K562 (cell line): Measurements from ENCODE around the gene SFXN3. TPM values are rescaled to one million over a fixed set of nuclear protein-coding genes. Genes with fewer than 3 reads are reported as not detected.

Experiments used
- ATF3 ChIP-seq, 2 experiments: fragments of 450-650 bp in 1 of 2; sonication (generic) in 1 of 2; formaldehyde crosslinking in 1 of 2; IDR thresholded peaks in 1 of 2; conservative IDR thresholded peaks in 1 of 2; 2 replicates each; pipeline versions ENCODE4 v1.6.1 to v1.8.1; 2016 to 2023; ENCODE audit warnings: mild to moderate bottlenecking in 2 of 2, moderate library complexity in 2 of 2, inconsistent platforms in 1 of 2, missing genetic modification reagents in 1 of 2
- CEBPG ChIP-seq, 3 experiments: fragments of 200-800 bp in 1 of 3; sonication (Bioruptor generic) in 1 of 3; sonication (generic) in 1 of 3; formaldehyde crosslinking in 1 of 3; IDR thresholded peaks in 2 of 3; conservative IDR thresholded peaks in 1 of 3; 2 replicates each; pipeline versions ENCODE4 v1.6.1 to v1.8.0; 2016 to 2022; ENCODE audit warnings: missing compliant biosample characterization in 2 of 3, missing genetic modification characterization in 2 of 3, mild to moderate bottlenecking in 1 of 3, missing genetic modification reagents in 1 of 3
- HMG20A ChIP-seq: fragments of 450-650 bp; formaldehyde crosslinking; conservative IDR thresholded peaks from 2 replicates; pipeline ENCODE4 v1.4.0; 2020; ENCODE audit warnings: mild to moderate bottlenecking, mixed read lengths
- HSF4 ChIP-seq: fragments of 250-450 bp; sonication (Bioruptor Pico); IDR thresholded peaks from 2 replicates; pipeline ENCODE4 v2.1.2; 2022; ENCODE audit warnings: mild to moderate bottlenecking, moderate library complexity, borderline replicate concordance
- IRF9 ChIP-seq: fragments of 450-650 bp; IDR thresholded peaks from 2 replicates; pipeline ENCODE4 v1.6.1; 2016; ENCODE audit warnings: missing biosample characterization, missing genetic modification characterization
- L3MBTL2 ChIP-seq: fragments of 450-650 bp; IDR thresholded peaks from 2 replicates; pipeline ENCODE4 v1.6.1; 2016; ENCODE audit warnings: mild to moderate bottlenecking, moderate library complexity
- POLR2B ChIP-seq: fragments of 450-650 bp; IDR thresholded peaks from 2 replicates; pipeline ENCODE4 v1.6.1; 2018; ENCODE audit warnings: low read depth; ENCODE audit not compliant: partially characterized antibody
- PRPF4 ChIP-seq: fragments of 200-400 bp; formaldehyde crosslinking; IDR thresholded peaks from one replicate; pipeline ENCODE4 v1.6.1; 2017; ENCODE audit warnings: low read length, low read depth, mild to moderate bottlenecking; ENCODE audit not compliant: insufficient read depth, poor library complexity, severe bottlenecking
- SLC30A9 ChIP-seq: fragments of 250-450 bp; sonication (Bioruptor Pico); IDR thresholded peaks from 2 replicates; pipeline ENCODE4 v1.8.0; 2022; ENCODE audit warnings: mild to moderate bottlenecking, moderate library complexity
- STAG1 ChIP-seq: sonication (generic); formaldehyde crosslinking; IDR thresholded peaks from 2 replicates; pipeline ENCODE4 v1.5.0; 2020; ENCODE audit warnings: missing genetic modification reagents, borderline replicate concordance
- TEAD2 ChIP-seq: fragments of 450-650 bp; IDR thresholded peaks from 2 replicates; pipeline ENCODE4 v1.6.1; 2016; ENCODE audit warnings: missing genetic modification characterization, control low read depth, missing compliant biosample characterization
- ZNF124 ChIP-seq: sonication (generic); formaldehyde crosslinking; IDR thresholded peaks from 2 replicates; pipeline ENCODE4 v1.8.1; 2022; ENCODE audit warnings: missing genetic modification reagents
- ZNF184 ChIP-seq: sonication (generic); formaldehyde crosslinking; IDR thresholded peaks from 2 replicates; pipeline ENCODE4 v1.5.0; 2020; ENCODE audit warnings: missing genetic modification reagents
- ZNF354B ChIP-seq: fragments of 250-450 bp; sonication (Bioruptor Pico); IDR thresholded peaks from 2 replicates; pipeline ENCODE4 v1.4.0; 2020
- ZNF77 ChIP-seq: fragments of 250-450 bp; sonication (Bioruptor Pico); IDR thresholded peaks from 2 replicates; pipeline ENCODE4 v1.5.0; 2020
- polyA plus RNA-seq, 8 experiments: library from polyadenylated mRNA; depleted of rRNA in 4 of 8; stranded (reverse) in 5 of 8; unstranded in 3 of 8; fragments of >200 nt; fragmentation: Nextera tagmentation in 2 of 8; fragmentation: Illumina TruSeq in 1 of 8; extraction: Ambion mirVana in 2 of 8; extraction: Trizol in 1 of 8; gene quantifications; 2 replicates each; pipeline versions ENCODE4 v1.2.1 to v1.2.3, GENCODE V29; 2011 to 2014; ENCODE audit warnings: inconsistent platforms in 1 of 8, missing spikeins in 1 of 8
- total RNA-seq, 7 experiments: library from RNA; depleted of rRNA in 6 of 7; stranded (reverse); fragments of >200 nt in 6 of 7; fragmentation: Illumina TruSeq in 2 of 7; extraction: Trizol in 2 of 7; gene quantifications; 2 replicates each; pipeline versions ENCODE4 v1.2.1 to v1.2.3, GENCODE V29; 2011 to 2021; ENCODE audit warnings: low replicate concordance in 1 of 7
- TF ChIP-seq, protein P1 (sequence below): fragments of 450-650 bp; IDR thresholded peaks from 2 replicates; pipeline ENCODE4 v1.6.1; 2016; ENCODE audit warnings: low read depth, mild to moderate bottlenecking, moderate library complexity
- TF ChIP-seq, protein P2 (sequence below), 2 experiments: fragments of 250-450 bp in 1 of 2; fragments of 450-650 bp in 1 of 2; sonication (Bioruptor Pico) in 1 of 2; IDR thresholded peaks; 2 replicates each; pipeline versions ENCODE4 v1.6.1 to v1.8.0; 2016 to 2021; ENCODE audit warnings: mild to moderate bottlenecking in 2 of 2, moderate library complexity in 2 of 2, missing compliant biosample characterization in 1 of 2, missing genetic modification characterization in 1 of 2
- TF ChIP-seq, protein P3 (sequence below): sonication (generic); formaldehyde crosslinking; IDR thresholded peaks from 2 replicates; pipeline ENCODE4 v1.8.0; 2022; ENCODE audit warnings: mild to moderate bottlenecking, missing genetic modification reagents

Gene SFXN3
- total and polyA plus RNA-seq, 9 of the 15 experiments (the other 6 are each of a cell fraction or from before 2014, with no cell fraction given), result 0.24 to 4.6 (median 0.86) TPM

DNA sequence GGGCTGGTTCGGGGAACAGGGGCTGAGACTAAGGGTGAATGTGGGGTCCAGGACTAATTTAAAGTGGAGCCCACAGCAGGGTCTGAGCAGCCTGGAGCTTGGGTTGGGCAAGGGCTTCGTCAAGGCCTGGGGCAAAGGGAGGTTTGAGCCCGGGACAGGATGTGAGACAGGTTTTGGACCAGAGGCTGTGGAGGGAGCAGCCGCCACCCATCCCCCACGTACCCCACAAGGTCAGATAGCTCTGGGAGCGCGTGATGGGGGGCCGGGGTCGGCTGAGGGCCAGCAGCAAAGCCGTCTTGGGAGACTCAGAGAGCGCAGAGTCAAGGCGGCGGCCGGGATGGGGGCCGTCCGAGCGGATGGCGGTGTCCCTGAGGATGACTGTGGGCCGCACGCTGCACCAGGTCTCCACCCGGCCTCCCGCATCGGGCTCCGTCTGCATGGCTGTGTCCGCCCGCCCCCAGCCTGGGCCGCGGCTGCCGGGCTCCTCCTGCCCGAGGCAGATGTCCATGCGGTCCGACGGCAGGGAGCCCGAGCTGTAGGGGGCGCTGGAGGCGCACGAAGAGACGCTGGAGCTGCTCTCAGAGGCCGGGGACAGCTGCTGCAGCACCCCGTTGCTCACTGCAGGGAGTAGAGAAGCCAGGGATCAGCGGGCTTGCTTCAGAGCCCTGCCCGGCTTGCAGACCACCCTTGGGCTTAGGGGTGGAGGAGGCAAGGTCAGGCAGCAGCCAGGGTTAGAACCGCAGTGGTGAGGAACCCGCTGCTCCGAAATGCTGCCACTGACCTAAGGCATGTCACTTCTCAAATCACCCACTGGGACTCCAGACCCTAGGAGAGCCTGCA lies 12.2 kb upstream of the SFXN3 start (continued):
- TF ChIP-seq TEAD2 (tag) (no peak), HSF4 (no peak), SLC30A9 (CRISPR knock-in tag) (no peak), L3MBTL2 (peak; percentile 34; the same call in 1 of the 2 replicates), ATF3 (IDR thresholded peaks at IDR 0.05) (no peak), ATF3 (CRISPR knock-in tag; conservative IDR thresholded peaks at IDR 0.05) (no peak), CEBPG (CRISPR knock-in tag; IDR thresholded peaks at IDR 0.05) (no peak), CEBPG (tag; conservative IDR thresholded peaks at IDR 0.05 in 1 of 2, IDR thresholded peaks at IDR 0.05 in 1 of 2) (no peak), IRF9 (tag) (no peak), ZNF184 (CRISPR knock-in tag) (no peak), POLR2B (no peak), ZNF354B (CRISPR knock-in tag) (no peak), ZNF124 (CRISPR knock-in tag) (no peak), PRPF4 (no peak), ZNF77 (CRISPR knock-in tag) (no peak), HMG20A (CRISPR knock-in tag) (no peak), STAG1 (CRISPR knock-in tag) (no peak)
- TF ChIP-seq, protein P1, sequence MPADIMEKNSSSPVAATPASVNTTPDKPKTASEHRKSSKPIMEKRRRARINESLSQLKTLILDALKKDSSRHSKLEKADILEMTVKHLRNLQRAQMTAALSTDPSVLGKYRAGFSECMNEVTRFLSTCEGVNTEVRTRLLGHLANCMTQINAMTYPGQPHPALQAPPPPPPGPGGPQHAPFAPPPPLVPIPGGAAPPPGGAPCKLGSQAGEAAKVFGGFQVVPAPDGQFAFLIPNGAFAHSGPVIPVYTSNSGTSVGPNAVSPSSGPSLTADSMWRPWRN, result no peak
- TF ChIP-seq, protein P2, sequence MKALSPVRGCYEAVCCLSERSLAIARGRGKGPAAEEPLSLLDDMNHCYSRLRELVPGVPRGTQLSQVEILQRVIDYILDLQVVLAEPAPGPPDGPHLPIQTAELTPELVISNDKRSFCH (CRISPR knock-in tag; IDR thresholded peaks at IDR 0.05), result no peak
- TF ChIP-seq, protein P2 (tag; IDR thresholded peaks at IDR 0.05), result no peak
- TF ChIP-seq, protein P3, sequence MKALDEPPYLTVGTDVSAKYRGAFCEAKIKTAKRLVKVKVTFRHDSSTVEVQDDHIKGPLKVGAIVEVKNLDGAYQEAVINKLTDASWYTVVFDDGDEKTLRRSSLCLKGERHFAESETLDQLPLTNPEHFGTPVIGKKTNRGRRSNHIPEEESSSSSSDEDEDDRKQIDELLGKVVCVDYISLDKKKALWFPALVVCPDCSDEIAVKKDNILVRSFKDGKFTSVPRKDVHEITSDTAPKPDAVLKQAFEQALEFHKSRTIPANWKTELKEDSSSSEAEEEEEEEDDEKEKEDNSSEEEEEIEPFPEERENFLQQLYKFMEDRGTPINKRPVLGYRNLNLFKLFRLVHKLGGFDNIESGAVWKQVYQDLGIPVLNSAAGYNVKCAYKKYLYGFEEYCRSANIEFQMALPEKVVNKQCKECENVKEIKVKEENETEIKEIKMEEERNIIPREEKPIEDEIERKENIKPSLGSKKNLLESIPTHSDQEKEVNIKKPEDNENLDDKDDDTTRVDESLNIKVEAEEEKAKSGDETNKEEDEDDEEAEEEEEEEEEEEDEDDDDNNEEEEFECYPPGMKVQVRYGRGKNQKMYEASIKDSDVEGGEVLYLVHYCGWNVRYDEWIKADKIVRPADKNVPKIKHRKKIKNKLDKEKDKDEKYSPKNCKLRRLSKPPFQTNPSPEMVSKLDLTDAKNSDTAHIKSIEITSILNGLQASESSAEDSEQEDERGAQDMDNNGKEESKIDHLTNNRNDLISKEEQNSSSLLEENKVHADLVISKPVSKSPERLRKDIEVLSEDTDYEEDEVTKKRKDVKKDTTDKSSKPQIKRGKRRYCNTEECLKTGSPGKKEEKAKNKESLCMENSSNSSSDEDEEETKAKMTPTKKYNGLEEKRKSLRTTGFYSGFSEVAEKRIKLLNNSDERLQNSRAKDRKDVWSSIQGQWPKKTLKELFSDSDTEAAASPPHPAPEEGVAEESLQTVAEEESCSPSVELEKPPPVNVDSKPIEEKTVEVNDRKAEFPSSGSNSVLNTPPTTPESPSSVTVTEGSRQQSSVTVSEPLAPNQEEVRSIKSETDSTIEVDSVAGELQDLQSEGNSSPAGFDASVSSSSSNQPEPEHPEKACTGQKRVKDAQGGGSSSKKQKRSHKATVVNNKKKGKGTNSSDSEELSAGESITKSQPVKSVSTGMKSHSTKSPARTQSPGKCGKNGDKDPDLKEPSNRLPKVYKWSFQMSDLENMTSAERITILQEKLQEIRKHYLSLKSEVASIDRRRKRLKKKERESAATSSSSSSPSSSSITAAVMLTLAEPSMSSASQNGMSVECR, result peak; percentile 55
